GM19239 (cell line): Measurements from ENCODE around the gene KRTAP4-12.
"Not testable (repeated sequence)": the region's sequence is repeated elsewhere in the genome, so short reads cannot be mapped to it uniquely, and the experiment has no call there.

Experiments used
- DNase-seq: peaks from one replicate; pipeline ENCODE4 v3.0.0; 2011; ENCODE audit warnings: low spot score; ENCODE audit not compliant: insufficient read length
- FAIRE-seq: peaks from 2 replicates; lab custom pipeline; 2011; peaks lifted over from hg19 to GRCh38; lab: Jason Lieb, UNC

Gene KRTAP4-12

GRCh38 chr17:41098481-41098880 is 25.5 kb downstream of the KRTAP4-12 start:
- FAIRE-seq (no peak), DNase-seq (no peak)

GRCh38 chr17:41098042-41098441 is 25.9 kb downstream of the KRTAP4-12 start, which contains the start of gene KRTAP4-8:
KRTAP4-8 (minus strand) TSS chr17:41098142; CDS start chr17:41098084, 58 bp downstream.
- FAIRE-seq, result no peak

GRCh38 chr17:41096055-41096454 is 27.9 kb downstream of the KRTAP4-12 start:
- no peak for FAIRE-seq

More at GRCh38 chr17:41098042-41098441, 25.9 kb downstream of the KRTAP4-12 start, which contains the start of gene KRTAP4-8:
- DNase-seq, result no peak

GRCh38 chr17:41088760-41089352 is 35.1 kb downstream of the KRTAP4-12 start:
- not testable (repeated sequence) for DNase-seq, FAIRE-seq

More at GRCh38 chr17:41096055-41096454, 27.9 kb downstream of the KRTAP4-12 start:
- no peak for DNase-seq

GRCh38 chr17:41084100-41084856 is 39.7 kb downstream of the KRTAP4-12 start, which contains the start of gene KRTAP4-7:
KRTAP4-7 (plus strand) TSS chr17:41084150; CDS start chr17:41084207, 57 bp downstream.
- FAIRE-seq, DNase-seq: not testable (repeated sequence)

- not testable (repeated sequence) for DNase-seq, FAIRE-seq
These were observed 40.6 kb downstream of the KRTAP4-12 start for GRCh38 chr17:41083427-41083826.

- FAIRE-seq, result no peak
- DNase-seq, result no peak
These were observed 41.4 kb downstream of the KRTAP4-12 start for GRCh38 chr17:41082626-41083025.

- FAIRE-seq, result no peak
These were observed 47.2 kb downstream of the KRTAP4-12 start for GRCh38 chr17:41076788-41077187.

GRCh38 chr17:41073676-41074075 is 50.3 kb downstream of the KRTAP4-12 start:
- FAIRE-seq (no peak), DNase-seq (no peak)

More at GRCh38 chr17:41076788-41077187, 47.2 kb downstream of the KRTAP4-12 start:
- DNase-seq, result no peak
